NB4 (cell line): ENCODE measurements around the gene CSF1.
A peak's percentile ranks its signal among the peaks of the same experiment; 100 is the strongest.

Experiments used
- DNase-seq: peaks from one replicate; pipeline ENCODE4 v3.0.0; 2010; ENCODE audit warnings: low read depth
- H3K4me3 ChIP-seq: one replicate; pipeline ENCODE4 v1.5.1; 2011; ENCODE audit warnings: mild to moderate bottlenecking, low read depth, low read length, moderate library complexity
- CTCF ChIP-seq: IDR thresholded peaks from one replicate; pipeline ENCODE4 v1.5.1; 2012; ENCODE audit warnings: low read depth, low read length
- MYC ChIP-seq: IDR thresholded peaks from 2 replicates; pipeline ENCODE4 v1.6.1; 2011; ENCODE audit warnings: low read depth, low read length
- POLR2A ChIP-seq: IDR thresholded peaks from 2 replicates; pipeline ENCODE4 v1.6.1; 2011; ENCODE audit warnings: mild to moderate bottlenecking; ENCODE audit not compliant: insufficient read length; ENCODE audit errors: extremely low read depth
- TF ChIP-seq, protein P1 (sequence below): IDR thresholded peaks from 2 replicates; pipeline ENCODE4 v1.6.1; 2011; ENCODE audit warnings: low read depth, low read length

Gene CSF1

GRCh38 chr1:109907190-109907774 is 3.4 kb upstream of the CSF1 start:
- TF ChIP-seq, protein P1, sequence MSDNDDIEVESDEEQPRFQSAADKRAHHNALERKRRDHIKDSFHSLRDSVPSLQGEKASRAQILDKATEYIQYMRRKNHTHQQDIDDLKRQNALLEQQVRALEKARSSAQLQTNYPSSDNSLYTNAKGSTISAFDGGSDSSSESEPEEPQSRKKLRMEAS: no peak
- no peak for TF ChIP-seq MYC
- no peak for TF ChIP-seq CTCF
- TF ChIP-seq POLR2A: no peak
- DNase-seq: no peak
- no peak overlapping the region for H3K4me3 ChIP-seq

GRCh38 chr1:109908836-109909235 is 1.8 kb upstream of the CSF1 start:
- no peak for DNase-seq
- TF ChIP-seq POLR2A: no peak
- no peak for TF ChIP-seq CTCF
- TF ChIP-seq, protein P1: no peak
- no peak for TF ChIP-seq MYC
- H3K4me3 ChIP-seq: no peak overlapping the region

- no peak overlapping the region for H3K4me3 ChIP-seq
- TF ChIP-seq CTCF (no peak), MYC (no peak), POLR2A (no peak)
- TF ChIP-seq, protein P1: no peak
- no peak for DNase-seq
These were observed 1.1 kb upstream of the CSF1 start for GRCh38 chr1:109909561-109909960.

GRCh38 chr1:109910963-109911798 is 532 bp downstream of the CSF1 start:
- no peak for DNase-seq
- TF ChIP-seq CTCF: no peak
- TF ChIP-seq, protein P1: no peak
- no peak for TF ChIP-seq POLR2A
- no peak for TF ChIP-seq MYC
- H3K4me3 ChIP-seq: peak overlapping the region; percentile 62

- no peak for TF ChIP-seq MYC
- TF ChIP-seq CTCF: no peak
- TF ChIP-seq, protein P1: no peak
- no peak for TF ChIP-seq POLR2A
- no peak overlapping the region for H3K4me3 ChIP-seq
- no peak for DNase-seq
These were observed 1.7 kb downstream of the CSF1 start for GRCh38 chr1:109912214-109912861.
